ENCODE results near the gene COL8A2. TPM values are rescaled to one million over a fixed set of nuclear protein-coding genes. Genes with fewer than 3 reads are reported as not detected.
A peak's percentile ranks its signal among the peaks of the same experiment; 100 is the strongest.

COL8A2 gene
- polyA plus RNA-seq, 12 donors = 6.3 to 19.9 (median 11.1) TPM; not detected in 1

- no peak for DNase-seq
Measured at GRCh38 chr1:36091698-36092097, 33.3 kb downstream of the COL8A2 start.

- DNase-seq = no peak
Measured at GRCh38 chr1:36091141-36091540, 33.9 kb downstream of the COL8A2 start.

GRCh38 chr1:36089393-36090121, 35.5 kb downstream of the COL8A2 start:
- no peak for DNase-seq

- peak; percentile 93 for DNase-seq
Measured at GRCh38 chr1:36088577-36089392, 36.2 kb downstream of the COL8A2 start, which contains the start of gene ADPRS. TSS of gene ADPRS (plus strand) at chr1:36088892. CDS start at chr1:36088905, 13 bp downstream.

GRCh38 chr1:36088265-36088576, 36.8 kb downstream of the COL8A2 start:
- no peak for DNase-seq

- DNase-seq = no peak
Measured at GRCh38 chr1:36087233-36088123, 37.5 kb downstream of the COL8A2 start.

GRCh38 chr1:36086529-36087232, 38.3 kb downstream of the COL8A2 start:
- DNase-seq = no peak

- DNase-seq = no peak
Measured at GRCh38 chr1:36085686-36086526, 39.1 kb downstream of the COL8A2 start.

GRCh38 chr1:36085126-36085525, 39.9 kb downstream of the COL8A2 start:
- no peak for DNase-seq

- no peak for DNase-seq
Measured at GRCh38 chr1:36084497-36085115, 40.4 kb downstream of the COL8A2 start.

- DNase-seq = peak; percentile 58
Measured at GRCh38 chr1:36083635-36084496, 41.2 kb downstream of the COL8A2 start, which contains the start of gene TEKT2. TSS of gene TEKT2 (plus strand) at chr1:36084094. CDS start at chr1:36084922, 828 bp downstream.

GRCh38 chr1:36083219-36083618, 41.8 kb downstream of the COL8A2 start:
- DNase-seq = no peak

GRCh38 chr1:36081926-36082485, 43.0 kb downstream of the COL8A2 start:
- no peak for DNase-seq

- no peak for DNase-seq
Measured at GRCh38 chr1:36080801-36081200, 44.2 kb downstream of the COL8A2 start.

- DNase-seq = no peak
Measured at GRCh38 chr1:36080236-36080635, 44.8 kb downstream of the COL8A2 start.

- DNase-seq = no peak
Measured at GRCh38 chr1:36076979-36077573, 47.9 kb downstream of the COL8A2 start.

- no peak for DNase-seq
Measured at GRCh38 chr1:36070349-36070748, 54.7 kb downstream of the COL8A2 start.

GRCh38 chr1:36068866-36069265, 56.2 kb downstream of the COL8A2 start:
- no peak for DNase-seq

All from muscle of arm (tissue), 12 donors.